Activated effector memory CD4-positive, alpha-beta T cell treated with Interleukin-2 at 50 U/mL for 16 hours (primary cell): ENCODE measurements around the gene FAAP20.
"Not testable (repeated sequence)": the region's sequence is repeated elsewhere in the genome, so short reads cannot be mapped to it uniquely, and the experiment has no call there.

Source experiments
- DNase-seq: peaks from one replicate; pipeline ENCODE4 v3.0.0-alpha.2; 2020

FAAP20 gene

GRCh38 chr1:2154022-2154421 lies 40.5 kb downstream of the FAAP20 start:
- no peak for DNase-seq

- DNase-seq: no peak
Observed at GRCh38 chr1:2152954-2153353, 41.6 kb downstream of the FAAP20 start.

GRCh38 chr1:2151911-2152310 lies 42.7 kb downstream of the FAAP20 start:
- no peak for DNase-seq

GRCh38 chr1:2151252-2151651 lies 43.3 kb downstream of the FAAP20 start:
- no peak for DNase-seq

- no peak for DNase-seq
Observed at GRCh38 chr1:2150801-2151200, 43.8 kb downstream of the FAAP20 start.

- peak; percentile 50 for DNase-seq
Observed at GRCh38 chr1:2148691-2149090, 45.9 kb downstream of the FAAP20 start.

GRCh38 chr1:2147869-2148268 lies 46.7 kb downstream of the FAAP20 start:
- not testable (repeated sequence) for DNase-seq

- DNase-seq: no peak
Observed at GRCh38 chr1:2146836-2147517, 47.6 kb downstream of the FAAP20 start.

GRCh38 chr1:2145946-2146835 lies 48.4 kb downstream of the FAAP20 start:
- DNase-seq: no peak

GRCh38 chr1:2144501-2145090 lies 50.0 kb downstream of the FAAP20 start:
- no peak for DNase-seq

GRCh38 chr1:2143814-2144500 lies 50.6 kb downstream of the FAAP20 start:
- DNase-seq: no peak

- no peak for DNase-seq
Observed at GRCh38 chr1:2141025-2141424, 53.5 kb downstream of the FAAP20 start.
